BLaER1 treated with 17β-estradiol and CSF1 and Interleukin-3, amounts not matched to agents 10 nM and 100 nM (cell line): ENCODE measurements around the gene C6.

Experiments used
- H3K27ac ChIP-seq, 11 experiments: shearing (Covaris generic); formaldehyde crosslinking; 2 replicates each; pipeline ENCODE4 v1.8.1; 2022
- H3K27me3 ChIP-seq, 11 experiments: shearing (Covaris generic); formaldehyde crosslinking; 2 replicates each; pipeline ENCODE4 v1.8.1; 2022
- H3K36me3 ChIP-seq, 11 experiments: shearing (Covaris generic); formaldehyde crosslinking; 2 replicates each; pipeline ENCODE4 v1.8.1; 2022
- H3K4me1 ChIP-seq, 10 experiments: shearing (Covaris generic); formaldehyde crosslinking; 2 replicates each; pipeline ENCODE4 v1.8.1; 2022
- H3K4me2 ChIP-seq, 11 experiments: shearing (Covaris generic); formaldehyde crosslinking; 2 replicates each; pipeline ENCODE4 v1.8.1; 2022
- H3K4me3 ChIP-seq, 10 experiments: shearing (Covaris generic); formaldehyde crosslinking; 2 replicates each; pipeline ENCODE4 v1.8.1; 2022
- H3K9ac ChIP-seq, 11 experiments: shearing (Covaris generic); formaldehyde crosslinking; 2 replicates each; pipeline ENCODE4 v1.8.1; 2022
- H3K9me3 ChIP-seq, 11 experiments: shearing (Covaris generic); formaldehyde crosslinking; replicated peaks in 1 of 11; 2 replicates each; pipeline ENCODE4 v1.8.1; 2022
- H4K20me1 ChIP-seq, 11 experiments: shearing (Covaris generic); formaldehyde crosslinking; 2 replicates each; pipeline ENCODE4 v1.8.1; 2022
- Cebpa-rat ChIP-seq, 11 experiments: shearing (Covaris generic); IDR thresholded peaks; 2 replicates each; pipeline ENCODE4 v1.8.1; 2022

C6 gene

DNA sequence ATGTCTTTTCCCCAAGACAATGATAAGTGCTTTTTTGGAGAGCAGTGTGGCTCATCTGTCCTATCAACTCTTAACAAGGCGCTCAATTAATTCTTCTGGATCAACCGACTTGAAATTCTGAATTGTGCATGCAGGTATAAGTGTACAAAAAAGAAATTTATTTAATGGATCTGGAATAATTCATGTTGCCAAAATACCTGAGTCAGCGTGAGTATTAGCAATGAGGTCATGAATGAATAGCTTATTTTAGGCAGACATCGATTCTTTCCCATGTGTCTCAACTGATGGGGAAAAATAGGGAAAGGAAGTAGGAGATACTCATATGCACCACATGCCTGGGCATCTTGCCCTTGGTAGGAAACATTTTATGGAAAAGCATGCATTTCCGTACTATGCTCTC is 68.0 kb downstream of the C6 start:
- no peaks in the 10 kb centered on the region for H3K27me3 ChIP-seq
- no peak overlapping the region for H3K4me3 ChIP-seq
- H3K4me1 ChIP-seq, result no peaks in the 10 kb centered on the region
- H3K9ac ChIP-seq, result no peak overlapping the region
- no peak overlapping the region for H3K27ac ChIP-seq
- TF ChIP-seq Cebpa-rat (IDR thresholded peaks at IDR 0.05), result no peak
- H3K36me3 ChIP-seq, result no peaks in the 10 kb centered on the region
- no peak overlapping the region for H3K4me2 ChIP-seq
- no peaks in the 10 kb centered on the region for H4K20me1 ChIP-seq
- no peaks in the 10 kb centered on the region for H3K9me3 ChIP-seq

DNA sequence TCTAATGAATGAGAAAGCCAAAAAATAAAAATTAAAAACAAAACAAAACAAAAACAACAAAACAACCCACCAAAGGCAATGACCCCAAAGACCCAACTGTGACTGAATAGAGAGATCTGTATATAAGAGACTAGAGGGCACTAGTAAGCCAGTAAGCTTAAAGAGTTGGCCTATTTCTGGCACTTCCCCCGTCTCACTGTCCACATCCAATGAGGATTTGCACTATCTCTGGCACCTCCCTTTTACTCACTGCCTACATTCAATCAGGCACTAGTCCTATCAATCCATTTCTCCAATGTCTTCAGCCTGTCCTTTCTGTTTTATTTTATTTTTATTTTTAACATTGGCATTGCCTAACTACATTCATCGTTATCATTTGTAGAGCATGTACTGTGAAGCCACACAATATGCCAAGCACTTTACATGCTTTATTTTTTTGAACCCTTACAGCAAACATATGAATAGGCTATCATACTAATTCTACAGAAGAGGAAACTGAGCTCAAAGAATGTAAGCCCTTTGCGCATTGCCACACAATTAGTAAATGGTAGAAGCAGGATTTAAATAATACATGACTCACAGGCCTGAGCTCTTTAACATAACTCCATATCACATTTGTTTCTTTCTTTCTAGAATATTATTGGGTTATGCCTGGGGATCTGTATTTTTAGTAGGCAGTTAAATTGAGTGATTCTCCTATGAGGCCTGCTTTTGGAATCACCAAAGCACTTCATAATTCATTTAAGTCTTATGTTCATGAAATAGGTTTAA is 70.0 kb downstream of the C6 start:
- Histone ChIP-seq H3K4me3 (no peak overlapping the region), H3K4me1 (no peaks in the 10 kb centered on the region), H3K9ac (no peak overlapping the region), H3K9me3 (no peaks in the 10 kb centered on the region), H4K20me1 (no peaks in the 10 kb centered on the region), H3K27ac (no peak overlapping the region), H3K27me3 (no peaks in the 10 kb centered on the region), H3K4me2 (no peak overlapping the region), H3K36me3 (no peaks in the 10 kb centered on the region)
- TF ChIP-seq Cebpa-rat (IDR thresholded peaks at IDR 0.05), result no peak

DNA sequence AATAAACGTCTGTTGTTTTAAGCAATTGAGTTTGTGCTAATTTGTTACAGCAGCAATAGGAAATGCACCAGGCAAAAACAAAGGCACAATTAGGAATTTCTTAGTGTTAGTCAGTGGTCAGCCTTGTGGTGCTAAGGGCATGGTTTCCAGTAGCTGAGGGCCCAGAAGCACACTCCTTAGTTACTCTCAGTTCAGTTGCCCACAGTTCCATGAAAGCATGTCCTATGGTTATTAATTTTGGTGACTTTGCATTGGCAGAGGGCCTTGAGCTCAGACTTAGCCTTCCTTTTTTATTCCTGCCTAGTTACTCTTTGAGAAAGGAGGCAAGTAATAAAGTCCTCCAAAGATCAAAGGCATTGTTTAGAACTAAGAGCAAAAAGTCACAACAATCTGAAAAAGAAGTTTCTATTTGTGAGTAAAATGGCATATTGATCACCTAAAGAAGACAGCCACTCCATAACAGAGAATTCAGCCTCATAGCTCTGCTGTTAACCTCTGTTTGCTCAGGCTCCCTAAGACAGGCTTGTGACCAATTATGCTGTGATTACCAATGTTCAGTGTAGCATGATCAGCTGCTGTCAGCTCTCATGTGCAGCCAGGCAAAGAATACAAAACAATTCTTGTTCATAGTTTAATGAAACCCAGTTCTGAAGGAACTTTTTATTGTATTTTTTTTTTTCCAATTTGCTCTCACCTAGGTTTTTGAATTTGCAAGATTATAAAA is 85.2 kb downstream of the C6 start:
- no peaks in the 10 kb centered on the region for H3K4me1 ChIP-seq
- H3K4me2 ChIP-seq, result no peak overlapping the region
- no peaks in the 10 kb centered on the region for H4K20me1 ChIP-seq
- no peaks in the 10 kb centered on the region for H3K36me3 ChIP-seq
- no peak overlapping the region for H3K4me3 ChIP-seq
- no peaks in the 10 kb centered on the region for H3K9me3 ChIP-seq
- H3K9ac ChIP-seq, result no peak overlapping the region
- TF ChIP-seq Cebpa-rat (IDR thresholded peaks at IDR 0.05), result no peak
- H3K27ac ChIP-seq, result no peak overlapping the region
- H3K27me3 ChIP-seq, result no peaks in the 10 kb centered on the region

DNA sequence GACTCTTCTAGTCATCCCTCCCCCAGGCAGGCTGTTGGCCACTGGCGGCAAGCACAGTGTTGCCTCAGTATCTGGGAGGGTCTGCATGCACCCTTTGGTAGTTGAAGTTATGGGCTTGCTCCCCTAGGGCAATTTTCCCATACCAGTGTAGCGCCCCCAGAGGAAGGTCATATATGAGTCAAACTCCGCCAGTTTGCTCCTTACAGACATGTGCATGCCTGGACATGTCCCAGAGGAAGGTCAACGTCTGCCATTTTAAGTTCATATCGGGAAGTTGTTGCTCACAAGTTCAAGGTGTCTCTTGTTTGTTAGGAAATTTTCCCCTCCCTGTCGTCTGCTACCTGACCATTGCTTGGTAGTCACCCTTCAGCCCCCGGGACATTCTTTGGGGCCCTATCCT is 90.9 kb downstream of the C6 start:
- Histone ChIP-seq H3K9ac (no peak overlapping the region), H3K4me1 (no peaks in the 10 kb centered on the region), H3K4me3 (no peak overlapping the region), H3K27me3 (no peaks in the 10 kb centered on the region), H4K20me1 (no peaks in the 10 kb centered on the region), H3K27ac (no peak overlapping the region), H3K9me3 (no peaks in the 10 kb centered on the region; a peak in 1 of 22 replicates), H3K4me2 (no peak overlapping the region), H3K36me3 (no peaks in the 10 kb centered on the region)
- no peak for TF ChIP-seq Cebpa-rat (IDR thresholded peaks at IDR 0.05)

DNA sequence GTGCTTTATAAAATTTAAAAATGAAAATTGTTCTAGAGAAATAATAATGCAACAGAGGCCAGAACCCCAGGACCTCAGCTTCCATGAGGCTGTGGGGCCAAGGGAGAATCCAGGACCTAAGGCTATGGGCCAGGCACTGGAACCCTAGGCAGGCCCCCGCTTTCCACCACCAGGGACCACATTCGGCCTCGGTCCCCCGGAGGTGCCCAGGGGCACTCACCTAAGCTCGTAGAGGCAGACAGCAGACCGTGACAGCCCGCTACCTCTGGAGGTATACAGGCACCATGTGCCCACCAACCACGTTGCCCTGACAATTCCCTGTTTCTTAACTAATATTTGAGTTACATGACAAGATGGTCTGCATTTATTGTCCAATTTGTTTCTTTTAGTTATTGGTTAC is 92.7 kb downstream of the C6 start:
- H3K36me3 ChIP-seq, result no peaks in the 10 kb centered on the region
- H4K20me1 ChIP-seq, result no peaks in the 10 kb centered on the region
- H3K27ac ChIP-seq, result no peak overlapping the region
- H3K9ac ChIP-seq, result no peak overlapping the region
- H3K4me3 ChIP-seq, result no peak overlapping the region
- H3K4me2 ChIP-seq, result no peak overlapping the region
- H3K9me3 ChIP-seq, result no peaks in the 10 kb centered on the region; a peak in 1 of 22 replicates
- no peaks in the 10 kb centered on the region for H3K27me3 ChIP-seq
- TF ChIP-seq Cebpa-rat (IDR thresholded peaks at IDR 0.05), result no peak
- H3K4me1 ChIP-seq, result no peaks in the 10 kb centered on the region

DNA sequence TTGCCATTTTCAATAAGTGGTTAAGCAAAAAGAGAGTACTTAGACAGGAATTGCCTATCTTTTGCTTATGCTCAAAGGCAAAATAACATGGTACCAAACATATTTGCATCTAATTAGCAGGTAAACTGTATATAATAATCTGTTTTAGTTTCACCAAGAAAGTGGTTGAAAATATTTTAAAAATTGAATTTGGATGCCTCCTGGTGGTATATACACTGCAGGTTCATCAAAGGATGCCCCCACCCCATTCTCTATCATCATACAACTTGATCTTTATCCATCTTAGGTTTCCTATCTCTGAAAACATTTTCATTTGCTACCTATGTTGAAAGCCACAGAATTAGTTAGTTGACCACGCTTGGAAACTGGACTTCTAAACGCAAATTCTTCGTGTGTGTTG is 95.2 kb downstream of the C6 start:
- no peaks in the 10 kb centered on the region for H3K27me3 ChIP-seq
- H3K4me2 ChIP-seq, result no peak overlapping the region
- no peak for TF ChIP-seq Cebpa-rat (IDR thresholded peaks at IDR 0.05)

DNA sequence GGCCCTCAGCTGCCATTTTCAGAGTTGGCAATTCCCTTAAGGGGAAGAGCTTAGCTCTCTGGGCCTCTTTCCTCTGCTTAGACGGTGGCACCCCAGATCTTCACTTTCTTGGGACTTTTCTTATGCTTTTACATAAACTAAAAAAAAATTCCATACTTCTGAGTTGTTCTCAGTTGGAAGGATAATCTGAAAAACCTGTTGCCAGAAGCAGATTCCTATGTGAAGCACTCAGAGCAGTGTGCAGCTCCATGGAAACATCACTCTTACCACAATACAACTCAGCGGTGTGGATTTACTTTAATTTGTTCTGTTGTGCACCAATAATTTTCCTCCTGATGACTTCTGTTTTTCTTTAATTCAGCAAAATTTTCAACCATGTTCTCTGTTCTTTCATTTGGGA is 98.1 kb downstream of the C6 start:
- Histone ChIP-seq H3K27me3 (no peaks in the 10 kb centered on the region), H3K27ac (no peak overlapping the region)
- no peak for TF ChIP-seq Cebpa-rat (IDR thresholded peaks at IDR 0.05)

More for the DNA sequence above, 95.2 kb downstream of the C6 start:
- Histone ChIP-seq H3K4me1 (no peaks in the 10 kb centered on the region), H3K36me3 (no peaks in the 10 kb centered on the region), H3K9me3 (no peaks in the 10 kb centered on the region; a peak in 1 of 22 replicates), H4K20me1 (no peaks in the 10 kb centered on the region), H3K4me3 (no peak overlapping the region), H3K27ac (no peak overlapping the region), H3K9ac (no peak overlapping the region)

DNA sequence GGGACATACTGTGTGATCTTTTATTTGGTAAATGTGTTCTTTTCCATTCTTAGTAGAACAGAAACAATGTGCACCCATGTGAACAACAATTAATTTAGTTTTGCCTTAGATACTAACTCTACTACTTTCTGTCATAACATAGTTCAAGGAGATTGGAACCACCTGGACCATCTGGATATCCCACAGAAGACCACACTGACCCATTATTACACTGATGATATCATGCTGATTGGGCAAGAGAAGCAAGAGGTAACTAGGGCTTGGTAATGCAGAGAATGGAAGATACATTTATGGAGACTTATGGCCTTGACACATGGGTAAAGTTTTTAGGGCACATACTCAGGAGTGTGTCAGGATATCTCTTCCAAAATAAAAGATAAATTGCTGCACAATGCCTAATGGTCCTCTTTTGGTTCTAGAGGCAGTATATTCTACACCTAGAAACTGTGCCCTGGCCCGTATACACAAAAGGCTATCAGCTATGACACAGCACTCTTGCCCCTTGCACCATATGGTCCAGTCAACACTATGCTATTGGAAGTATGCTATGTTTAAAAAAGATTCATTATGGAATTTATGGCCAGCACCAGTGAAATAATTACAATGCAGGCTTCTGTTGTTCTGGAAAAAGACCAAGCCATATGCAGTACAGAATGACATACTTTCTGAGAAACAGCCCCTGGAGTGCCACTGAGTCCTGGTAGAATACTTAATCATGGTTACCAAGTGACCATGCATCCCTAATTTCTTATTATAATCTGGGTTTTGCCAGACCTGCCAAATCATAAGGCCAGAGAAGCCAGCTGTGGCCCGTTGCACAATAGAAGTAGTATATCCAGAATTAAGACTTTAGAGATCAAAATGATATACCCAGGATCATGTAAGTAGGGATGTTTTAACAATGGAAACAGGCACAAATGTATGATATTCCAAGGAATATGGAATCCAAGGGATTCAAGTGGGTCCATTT is 100.6 kb downstream of the C6 start:
- Histone ChIP-seq H3K27me3 (no peaks in the 10 kb centered on the region), H4K20me1 (no peaks in the 10 kb centered on the region), H3K9ac (no peak overlapping the region), H3K36me3 (no peaks in the 10 kb centered on the region), H3K27ac (no peak overlapping the region), H3K9me3 (no peaks in the 10 kb centered on the region), H3K4me3 (no peak overlapping the region), H3K4me1 (no peaks in the 10 kb centered on the region), H3K4me2 (no peak overlapping the region)
- TF ChIP-seq Cebpa-rat (IDR thresholded peaks at IDR 0.05), result no peak

More for the DNA sequence above, 98.1 kb downstream of the C6 start:
- H3K36me3 ChIP-seq, result no peaks in the 10 kb centered on the region
- H3K4me2 ChIP-seq, result no peak overlapping the region
- no peak overlapping the region for H3K9ac ChIP-seq
- no peaks in the 10 kb centered on the region for H3K4me1 ChIP-seq
- H3K9me3 ChIP-seq, result no peaks in the 10 kb centered on the region
- no peak overlapping the region for H3K4me3 ChIP-seq
- no peaks in the 10 kb centered on the region for H4K20me1 ChIP-seq

DNA sequence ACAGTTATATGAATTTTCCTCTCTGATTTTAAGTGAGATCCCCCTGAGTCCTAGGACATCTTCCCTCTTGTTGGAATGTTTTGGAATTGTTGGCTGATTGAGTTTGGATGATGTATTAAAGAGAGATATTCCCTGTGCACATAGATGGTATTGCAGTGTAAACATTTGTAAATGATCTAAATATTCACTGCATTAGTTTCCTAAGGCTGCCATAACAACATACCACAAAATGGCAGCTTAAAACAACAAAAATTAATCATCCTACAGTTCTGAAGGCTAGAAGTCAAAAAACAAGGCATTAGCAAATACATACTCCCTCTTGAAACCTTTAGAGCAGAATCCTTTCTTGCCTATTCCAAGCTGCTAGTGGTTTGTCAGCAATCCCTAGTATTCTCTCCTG is 104.1 kb downstream of the C6 start:
- Histone ChIP-seq H3K4me2 (no peak overlapping the region), H3K4me1 (no peaks in the 10 kb centered on the region), H3K36me3 (no peaks in the 10 kb centered on the region), H4K20me1 (no peaks in the 10 kb centered on the region), H3K4me3 (no peak overlapping the region), H3K27me3 (no peaks in the 10 kb centered on the region), H3K9me3 (no peaks in the 10 kb centered on the region), H3K27ac (no peak overlapping the region), H3K9ac (no peak overlapping the region)
- no peak for TF ChIP-seq Cebpa-rat (IDR thresholded peaks at IDR 0.05)
